Right lobe of liver (tissue), 6 donors: ENCODE measurements around the gene MACROD2. TPM values are rescaled to one million over a fixed set of nuclear protein-coding genes. Genes with fewer than 3 reads are reported as not detected.

ENCODE experiments used
- ATAC-seq, 4 donors: fragments of 200-7000 bp; cut with Tn5 transposase; one replicate each; pipeline ENCODE4 v1.9.1; 2020; ENCODE audit warnings: mild to moderate bottlenecking in 4 of 4, moderate library complexity in 4 of 4
- DNase-seq, 3 donors: peaks; one replicate each; pipeline ENCODE4 v3.0.0-alpha.2; 2020
- H3K27ac ChIP-seq, 3 donors: fragments of 200-600 bp; one replicate each; pipeline ENCODE4 v1.8.0; 2022
- H3K27me3 ChIP-seq, 2 donors: fragments of 200-600 bp; one replicate each; pipeline ENCODE4 v1.8.0; 2022
- H3K36me3 ChIP-seq, 4 donors: fragments of 200-600 bp; sonication (generic) in 1 of 4; one replicate each; pipeline versions ENCODE4 v1.5.1 to v1.8.0; 2017 to 2022; ENCODE audit warnings: control low read depth in 1 of 4
- H3K4me1 ChIP-seq, 4 donors: fragments of 200-600 bp; sonication (generic) in 1 of 4; one replicate each; pipeline versions ENCODE4 v1.5.1 to v1.8.0; 2017 to 2022; ENCODE audit warnings: control low read depth in 1 of 4
- H3K4me3 ChIP-seq, 3 donors: fragments of 200-600 bp; one replicate each; pipeline ENCODE4 v1.8.0; 2022
- H3K9me3 ChIP-seq, 4 donors: fragments of 200-600 bp; sonication (generic) in 1 of 4; one replicate each; pipeline versions ENCODE4 v1.5.1 to v1.8.0; 2017 to 2022; ENCODE audit warnings: control low read depth in 1 of 4
- CTCF ChIP-seq, 4 donors: fragments of 200-600 bp in 3 of 4; fragments of 450-650 bp in 1 of 4; IDR thresholded peaks; one replicate each; pipeline versions ENCODE4 v1.5.1 to v1.8.0; 2016 to 2022; ENCODE audit warnings: antibody characterized with exemption in 4 of 4, mild to moderate bottlenecking in 2 of 4
- POLR2A ChIP-seq: fragments of 450-650 bp; IDR thresholded peaks from one replicate; pipeline ENCODE4 v1.6.1; 2017; ENCODE audit warnings: antibody characterized with exemption, mild to moderate bottlenecking
- WGBS: methylation state at CpG from one replicate; pipeline ENCODE4 v1.1.6; 2018; ENCODE audit warnings: low coverage, low lambda C conversion rate; ENCODE audit not compliant: insufficient coverage; ENCODE audit errors: missing lambda C conversion rate; 5-methylcytosine and 5-hydroxymethylcytosine counted together
- intact Hi-C, 2 donors: fragments of 100-400 bp; cut with DNase I; formaldehyde crosslinking; loops; one replicate each; pipeline versions ENCODE4 v1.11.2 to v1.14.1; 2022
- total RNA-seq, 6 experiments: library from RNA; depleted of rRNA in 2 of 6; stranded (reverse); fragments of >200 nt in 2 of 6; fragmentation: NEBNext Ultra II Directional in 3 of 6; extraction: Animal tissue kit (Norgen Biotek cat#: 25700) in 3 of 6; gene quantifications; one replicate each; pipeline versions ENCODE4 v1.1.0 to v1.2.4, GENCODE V29; 2016 to 2023
- donor health status: DM: no; HTN: yes; CAD: no.
- donor health status: DM: no; HTN: no; CAD: no.
- donor health status: DM: no; HTN: no; CAD: no.
- donor health status: DM: no; HTN: yes; CAD: no.
- donor health status: DM: no; HTN: yes; CAD: no.

The MACROD2 gene
- total RNA-seq, 6 experiments from 2014 or later, result 1.2 to 5.5 (median 3.3) TPM

DNA sequence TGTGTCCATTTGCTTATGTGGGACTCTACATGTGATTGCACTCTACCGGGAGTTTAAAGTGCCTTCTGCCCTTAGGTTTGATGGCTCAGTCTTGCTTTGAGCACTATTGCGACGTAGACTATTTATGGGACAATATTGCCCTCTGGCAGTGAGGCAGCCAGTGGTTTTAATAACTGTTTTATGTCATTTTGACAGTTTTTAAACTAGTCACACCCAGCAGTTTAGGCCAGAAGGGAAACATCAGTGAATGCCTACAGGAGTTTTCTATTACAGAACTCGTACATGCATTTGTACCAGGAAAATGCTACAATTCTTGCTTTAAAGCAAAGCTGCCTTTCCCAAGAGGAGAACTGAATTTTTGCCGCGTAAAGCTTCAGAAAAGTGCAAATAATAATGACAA is 1764.3 kb downstream of the MACROD2 start:
- WGBS, result 75% methylated on average over 6 of the region's 6 CpGs
- Histone ChIP-seq H3K4me1 (no peaks in the 10 kb centered on the region), H3K27me3 (no peaks in the 10 kb centered on the region), H3K36me3 (no peaks in the 10 kb centered on the region), H3K9me3 (no peaks in the 10 kb centered on the region), H3K4me3 (no peak overlapping the region), H3K27ac (no peak overlapping the region)
- DNase-seq (no peak), ATAC-seq (no peak)
- intact Hi-C loops, result no loop called here
- TF ChIP-seq POLR2A (no peak), CTCF (IDR thresholded peaks at IDR 0.05) (no peak)

GRCh38 chr20:15760001-15760621 is 1764.8 kb downstream of the MACROD2 start:
- 69% methylated on average over 7 of the region's 11 CpGs for WGBS
- Histone ChIP-seq H3K27me3 (no peaks in the 10 kb centered on the region), H3K27ac (no peak overlapping the region), H3K9me3 (no peaks in the 10 kb centered on the region), H3K4me1 (no peaks in the 10 kb centered on the region), H3K36me3 (no peaks in the 10 kb centered on the region), H3K4me3 (no peak overlapping the region)
- intact Hi-C loops, result no loop called here
- no peak for DNase-seq
- TF ChIP-seq CTCF (IDR thresholded peaks at IDR 0.05), result no peak
- no peak for TF ChIP-seq POLR2A
- no peak for ATAC-seq

DNA sequence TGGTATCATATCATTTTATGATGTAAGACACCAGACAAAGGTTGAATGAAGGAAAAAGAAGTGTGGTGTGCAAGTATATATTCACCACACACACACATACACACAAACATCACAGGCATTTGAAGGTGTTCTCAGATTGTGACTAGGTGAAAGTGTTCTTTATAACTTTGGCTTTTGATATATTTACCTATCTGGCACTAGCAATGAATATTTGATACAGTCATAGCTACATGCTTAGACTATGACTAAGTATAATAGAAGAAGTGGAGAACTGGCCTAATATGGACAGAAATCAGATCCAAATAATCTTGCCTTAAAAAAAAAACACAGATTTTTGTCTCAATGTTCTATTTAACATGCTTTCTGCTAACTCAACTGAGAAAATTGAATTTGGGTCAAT is 1768.0 kb downstream of the MACROD2 start:
- ATAC-seq (no peak), DNase-seq (no peak)
- no peaks in the 10 kb centered on the region for H3K4me1 ChIP-seq
- H3K27ac ChIP-seq, result no peak overlapping the region
- no peaks in the 10 kb centered on the region for H3K9me3 ChIP-seq
- TF ChIP-seq CTCF (IDR thresholded peaks at IDR 0.05) (no peak), POLR2A (no peak)
- no peaks in the 10 kb centered on the region for H3K36me3 ChIP-seq
- H3K27me3 ChIP-seq, result no peaks in the 10 kb centered on the region
- H3K4me3 ChIP-seq, result no peak overlapping the region
- intact Hi-C loops, result no loop called here

GRCh38 chr20:15767586-15767985 is 1772.3 kb downstream of the MACROD2 start:
- intact Hi-C loops, result no loop called here

More at GRCh38 chr20:15767586-15767985, 1772.3 kb downstream of the MACROD2 start:
- TF ChIP-seq CTCF (IDR thresholded peaks at IDR 0.05), result no peak
- no peak for TF ChIP-seq POLR2A
- 16% methylated on average over 1 of the region's 1 CpG for WGBS
- Histone ChIP-seq H3K27ac (no peak overlapping the region), H3K4me3 (no peak overlapping the region), H3K36me3 (no peaks in the 10 kb centered on the region), H3K27me3 (no peaks in the 10 kb centered on the region), H3K4me1 (no peaks in the 10 kb centered on the region), H3K9me3 (no peaks in the 10 kb centered on the region)
- no peak for ATAC-seq
- DNase-seq, result no peak
